BJ (cell line): Measurements from ENCODE around the gene DDAH2. TPM values are rescaled to one million over a fixed set of nuclear protein-coding genes. Genes with fewer than 3 reads are reported as not detected.

Experiments
- CTCF ChIA-PET: fragments of 350-600 bp; formaldehyde crosslinking; extraction: SDS; loops from one replicate; lab custom pipeline; 2021; ENCODE audit warnings: antibody characterized with exemption, inconsistent platforms; lab: Yijun Ruan, JAX
- POLR2A ChIA-PET: fragments of 300-600 bp; sonication (Branson Sonifier 250); formaldehyde crosslinking; extraction: SDS; loops from one replicate; lab custom pipeline; 2021; ENCODE audit warnings: antibody characterized with exemption; lab: Charles Lee
- DNase-seq: peaks from one replicate; pipeline ENCODE4 v3.0.0-alpha.2; 2011; ENCODE audit warnings: low read depth
- H3K27me3 ChIP-seq: 2 replicates; pipeline ENCODE4 v1.6.0; 2011; ENCODE audit warnings: low read length; ENCODE audit not compliant: control insufficient read depth, insufficient read depth
- H3K36me3 ChIP-seq: 2 replicates; pipeline ENCODE4 v1.5.1; 2011; ENCODE audit warnings: low read length; ENCODE audit not compliant: control insufficient read depth, insufficient read depth
- H3K4me3 ChIP-seq: 2 replicates; pipeline ENCODE4 v1.5.1; 2011; ENCODE audit warnings: low read depth, mild to moderate bottlenecking, control low read depth, low read length
- polyA plus RNA-seq: library from polyadenylated mRNA; depleted of rRNA; stranded (reverse); fragments of >200 nt; gene quantifications from 2 replicates; pipeline ENCODE4 v1.2.3, GENCODE V29; 2011
- TF ChIP-seq, protein P1 (sequence below): IDR thresholded peaks from 2 replicates; pipeline ENCODE4 v1.5.1; 2011; ENCODE audit warnings: low read depth, mild to moderate bottlenecking, control low read depth, inconsistent platforms, low read length, moderate library complexity; ENCODE audit not compliant: insufficient read depth

Gene DDAH2
- polyA plus RNA-seq, 1 experiment: 69.5 TPM

- Histone ChIP-seq H3K27me3 (no peaks in the 10 kb centered on the region), H3K4me3 (no peak overlapping the region), H3K36me3 (no peaks in the 10 kb centered on the region; the same call in 1 of the 2 replicates)
- CTCF ChIA-PET: no interaction called here
- TF ChIP-seq, protein P1, sequence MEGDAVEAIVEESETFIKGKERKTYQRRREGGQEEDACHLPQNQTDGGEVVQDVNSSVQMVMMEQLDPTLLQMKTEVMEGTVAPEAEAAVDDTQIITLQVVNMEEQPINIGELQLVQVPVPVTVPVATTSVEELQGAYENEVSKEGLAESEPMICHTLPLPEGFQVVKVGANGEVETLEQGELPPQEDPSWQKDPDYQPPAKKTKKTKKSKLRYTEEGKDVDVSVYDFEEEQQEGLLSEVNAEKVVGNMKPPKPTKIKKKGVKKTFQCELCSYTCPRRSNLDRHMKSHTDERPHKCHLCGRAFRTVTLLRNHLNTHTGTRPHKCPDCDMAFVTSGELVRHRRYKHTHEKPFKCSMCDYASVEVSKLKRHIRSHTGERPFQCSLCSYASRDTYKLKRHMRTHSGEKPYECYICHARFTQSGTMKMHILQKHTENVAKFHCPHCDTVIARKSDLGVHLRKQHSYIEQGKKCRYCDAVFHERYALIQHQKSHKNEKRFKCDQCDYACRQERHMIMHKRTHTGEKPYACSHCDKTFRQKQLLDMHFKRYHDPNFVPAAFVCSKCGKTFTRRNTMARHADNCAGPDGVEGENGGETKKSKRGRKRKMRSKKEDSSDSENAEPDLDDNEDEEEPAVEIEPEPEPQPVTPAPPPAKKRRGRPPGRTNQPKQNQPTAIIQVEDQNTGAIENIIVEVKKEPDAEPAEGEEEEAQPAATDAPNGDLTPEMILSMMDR: no peak
- POLR2A ChIA-PET: no interaction called here
- DNase-seq: no peak
These were observed 32.2 kb upstream of the DDAH2 start for GRCh38 chr6:31761343-31761742.

GRCh38 chr6:31760790-31761189, 31.7 kb upstream of the DDAH2 start:
- H3K27me3 ChIP-seq: no peaks in the 10 kb centered on the region
- TF ChIP-seq, protein P1: no peak
- no peak for DNase-seq
- no peaks in the 10 kb centered on the region; the same call in 1 of the 2 replicates for H3K36me3 ChIP-seq
- H3K4me3 ChIP-seq: no peak overlapping the region
- CTCF ChIA-PET: interaction anchor here (3.1 kb wide), 1 partner anchor 9 kb away, joined by 12 read pairs; no protein-coding TSS in a partner anchor
- POLR2A ChIA-PET: no interaction called here

- Histone ChIP-seq H3K27me3 (no peaks in the 10 kb centered on the region), H3K36me3 (no peaks in the 10 kb centered on the region; the same call in 1 of the 2 replicates), H3K4me3 (no peak overlapping the region)
- TF ChIP-seq, protein P1: no peak
- CTCF ChIA-PET: interaction anchor here (1.4 to 3.1 kb wide), 3 partner anchors 11 to 72 kb away, joined by 4 to 12 read pairs (median 7); no protein-coding TSS in a partner anchor
- POLR2A ChIA-PET: no interaction called here
- no peak for DNase-seq
These were observed 29.2 kb upstream of the DDAH2 start for GRCh38 chr6:31758281-31758680.

- Histone ChIP-seq H3K4me3 (no peak overlapping the region), H3K27me3 (no peaks in the 10 kb centered on the region), H3K36me3 (no peaks in the 10 kb centered on the region)
- ChIA-PET POLR2A (no interaction called here), CTCF (interaction anchor here (0.7 kb wide), 2 partner anchors 9 to 17 kb away, joined by 3 to 4 read pairs; no protein-coding TSS in a partner anchor)
- DNase-seq: no peak
- TF ChIP-seq, protein P1: no peak
These were observed 23.7 kb upstream of the DDAH2 start for GRCh38 chr6:31752739-31753319.

GRCh38 chr6:31750411-31751022, 21.4 kb upstream of the DDAH2 start:
- CTCF ChIA-PET: interaction anchor here (0.6 to 1.3 kb wide), 3 partner anchors 19 to 61 kb away, joined by 3 to 4 read pairs (median 3); no protein-coding TSS in a partner anchor
- no peaks in the 10 kb centered on the region for H3K36me3 ChIP-seq
- H3K27me3 ChIP-seq: no peaks in the 10 kb centered on the region
- POLR2A ChIA-PET: no interaction called here
- H3K4me3 ChIP-seq: no peak overlapping the region
- DNase-seq: no peak
- TF ChIP-seq, protein P1: no peak
